GM12878 (cell line): ENCODE data around the gene CBLN3. TPM values are rescaled to one million over a fixed set of nuclear protein-coding genes. Genes with fewer than 3 reads are reported as not detected.

Experiments used
- ATAC-seq: fragments of 200-7000 bp; cut with Tn5 transposase; 3 replicates; pipeline ENCODE4 v1.9.1; 2020; ENCODE audit warnings: mild to moderate bottlenecking, moderate library complexity
- BruUV-seq: library from RNA; stranded (reverse); fragments of 400-500 nt; replicated peaks from 2 replicates; lab custom pipeline; 2021; lab: Mats Ljungman, UMichigan
- CTCF ChIA-PET: fragments of 300-600 bp; sonication (Branson Sonifier 250); formaldehyde crosslinking; extraction: SDS; loops from one replicate; lab custom pipeline; 2021; ENCODE audit warnings: inconsistent platforms; lab: Yijun Ruan, JAX
- POLR2A ChIA-PET: fragments of 350-600 bp; formaldehyde crosslinking; extraction: SDS; loops from one replicate; lab custom pipeline; 2021; ENCODE audit warnings: inconsistent platforms; lab: Charles Lee
- RAD21 ChIA-PET: fragments of 300-600 bp; sonication (Branson Sonifier 250); formaldehyde crosslinking; loops from one replicate; lab custom pipeline; 2023; ENCODE audit warnings: antibody characterized with exemption; ENCODE audit not compliant: unreplicated experiment; lab: Charles Lee
- SMC1A ChIA-PET: fragments of 300-600 bp; sonication (Branson Sonifier 250); formaldehyde crosslinking; loops from one replicate; lab custom pipeline; 2023; ENCODE audit not compliant: unreplicated experiment, uncharacterized antibody; lab: Charles Lee
- DNase-seq: peaks from one replicate; pipeline ENCODE4 v3.0.0-alpha.2; 2011; ENCODE audit warnings: low read depth, low spot score
- FAIRE-seq: peaks from 3 replicates; lab custom pipeline; 2011; peaks lifted over from hg19 to GRCh38; lab: Jason Lieb, UNC
- H2AFZ ChIP-seq: 2 replicates; pipeline ENCODE4 v1.6.0; 2011; ENCODE audit warnings: low read depth, low read length, control low read depth; ENCODE audit not compliant: control insufficient read depth
- H3K27ac ChIP-seq: 2 replicates; pipeline ENCODE4 v1.5.1; 2011; ENCODE audit warnings: control low read depth; ENCODE audit not compliant: control insufficient read depth, insufficient read depth
- H3K27me3 ChIP-seq, 2 experiments: replicated peaks in 1 of 2; 2 replicates each; pipeline versions ENCODE4 v1.6.0 to v1.6.1; 2011; ENCODE audit warnings: low read length in 1 of 2; ENCODE audit not compliant: control insufficient read depth in 2 of 2, insufficient read depth in 2 of 2
- H3K36me3 ChIP-seq, 2 experiments: 2 replicates each; pipeline ENCODE4 v1.5.1; 2011; ENCODE audit warnings: low read length in 1 of 2; ENCODE audit not compliant: control insufficient read depth in 2 of 2, insufficient read depth in 2 of 2
- H3K4me1 ChIP-seq: 2 replicates; pipeline ENCODE4 v1.6.1; 2011; ENCODE audit warnings: mild to moderate bottlenecking, low read length, moderate library complexity, mixed read lengths; ENCODE audit not compliant: control insufficient read depth, insufficient read depth
- H3K4me2 ChIP-seq: 2 replicates; pipeline ENCODE4 v1.6.0; 2011; ENCODE audit warnings: control low read depth; ENCODE audit not compliant: control insufficient read depth, insufficient read depth
- H3K4me3 ChIP-seq: fragments of 200-600 bp; sonication (generic); 2 replicates; pipeline ENCODE4 v1.5.1; 2016
- H3K79me2 ChIP-seq: 2 replicates; pipeline ENCODE4 v1.6.0; 2011; ENCODE audit warnings: low read length; ENCODE audit not compliant: control insufficient read depth, insufficient read depth
- H3K9ac ChIP-seq: 2 replicates; pipeline ENCODE4 v1.8.0; 2011; ENCODE audit warnings: low read length, control low read depth, mixed read lengths; ENCODE audit not compliant: control insufficient read depth, insufficient read depth
- H3K9me3 ChIP-seq: replicated peaks from 3 replicates; pipeline ENCODE4 v1.5.1; 2011; ENCODE audit warnings: mild to moderate bottlenecking, low read length; ENCODE audit not compliant: control insufficient read depth, insufficient read depth
- H4K20me1 ChIP-seq: 2 replicates; pipeline ENCODE4 v1.6.0; 2011; ENCODE audit not compliant: control insufficient read depth, insufficient read depth
- BCL11A ChIP-seq: IDR thresholded peaks from 2 replicates; pipeline ENCODE4 v1.6.1; 2011; ENCODE audit warnings: low read depth, low read length
- LARP7 ChIP-seq: fragments of 450-650 bp; IDR thresholded peaks from 2 replicates; pipeline ENCODE4 v1.6.1; 2017; ENCODE audit warnings: mild to moderate bottlenecking
- RB1 ChIP-seq: fragments of 450-650 bp; formaldehyde crosslinking; IDR thresholded peaks from 2 replicates; pipeline ENCODE4 v1.6.1; 2017; ENCODE audit warnings: mild to moderate bottlenecking, borderline replicate concordance
- SREBF1 ChIP-seq: IDR thresholded peaks from 2 replicates; pipeline ENCODE4 v1.6.1; 2012; ENCODE audit warnings: mild to moderate bottlenecking, low read length
- SREBF2 ChIP-seq: IDR thresholded peaks from 2 replicates; pipeline ENCODE4 v1.6.1; 2012; ENCODE audit warnings: mild to moderate bottlenecking, low read length
- TARDBP ChIP-seq: IDR thresholded peaks from 2 replicates; pipeline ENCODE4 v1.6.1; 2016; ENCODE audit warnings: borderline replicate concordance
- WGBS: methylation state at CpG from one replicate; pipeline ENCODE4 v1.1.6; 2016; ENCODE audit warnings: low lambda C conversion rate; ENCODE audit not compliant: insufficient replicate concordance, insufficient coverage; ENCODE audit errors: missing lambda C conversion rate; 5-methylcytosine and 5-hydroxymethylcytosine counted together
- in situ Hi-C: fragments of 300-500 bp; cut with MboI; formaldehyde crosslinking; loops from 9 replicates; pipeline ENCODE4 v1.14.3; 2018; ENCODE audit warnings: mixed read lengths
- intact Hi-C: fragments of 100-400 bp; cut with micrococcal nuclease; formaldehyde crosslinking; loops from one replicate; pipeline ENCODE4 v1.14.2; 2022; ENCODE audit not compliant: unreplicated experiment
- polyA plus RNA-seq, 11 experiments: library from polyadenylated mRNA; depleted of rRNA in 4 of 11; unstranded in 6 of 11; stranded (reverse) in 5 of 11; fragments of >200 nt; fragmentation: Nextera tagmentation in 4 of 11; fragmentation: Illumina TruSeq in 1 of 11; extraction: Ambion mirVana in 4 of 11; extraction: Trizol in 1 of 11; gene quantifications; 1 replicate in 1 of 11; 2 replicates in 10 of 11; pipeline versions ENCODE4 v1.2.1 to v1.2.3, GENCODE V29; 2011 to 2016; ENCODE audit warnings: inconsistent platforms in 2 of 11, missing spikeins in 2 of 11, low read depth in 1 of 11
- total RNA-seq, 4 experiments: library from RNA; depleted of rRNA in 3 of 4; stranded (reverse); fragments of >200 nt in 3 of 4; fragmentation: Illumina TruSeq in 1 of 4; extraction: Trizol in 1 of 4; gene quantifications; 2 replicates each; pipeline versions ENCODE4 v1.2.1 to v1.2.3, GENCODE V29; 2013 to 2021
- TF ChIP-seq, protein P1 (sequence below): IDR thresholded peaks from 2 replicates; pipeline ENCODE4 v1.6.1; 2012; ENCODE audit warnings: low read depth, low read length, improper control_type of control experiment

Gene CBLN3
- total and polyA plus RNA-seq, 10 of the 15 experiments (the other 5 are each of a cell fraction or from before 2014, with no cell fraction given), result 0.16 to 4.9 (median 1.3) TPM

DNA sequence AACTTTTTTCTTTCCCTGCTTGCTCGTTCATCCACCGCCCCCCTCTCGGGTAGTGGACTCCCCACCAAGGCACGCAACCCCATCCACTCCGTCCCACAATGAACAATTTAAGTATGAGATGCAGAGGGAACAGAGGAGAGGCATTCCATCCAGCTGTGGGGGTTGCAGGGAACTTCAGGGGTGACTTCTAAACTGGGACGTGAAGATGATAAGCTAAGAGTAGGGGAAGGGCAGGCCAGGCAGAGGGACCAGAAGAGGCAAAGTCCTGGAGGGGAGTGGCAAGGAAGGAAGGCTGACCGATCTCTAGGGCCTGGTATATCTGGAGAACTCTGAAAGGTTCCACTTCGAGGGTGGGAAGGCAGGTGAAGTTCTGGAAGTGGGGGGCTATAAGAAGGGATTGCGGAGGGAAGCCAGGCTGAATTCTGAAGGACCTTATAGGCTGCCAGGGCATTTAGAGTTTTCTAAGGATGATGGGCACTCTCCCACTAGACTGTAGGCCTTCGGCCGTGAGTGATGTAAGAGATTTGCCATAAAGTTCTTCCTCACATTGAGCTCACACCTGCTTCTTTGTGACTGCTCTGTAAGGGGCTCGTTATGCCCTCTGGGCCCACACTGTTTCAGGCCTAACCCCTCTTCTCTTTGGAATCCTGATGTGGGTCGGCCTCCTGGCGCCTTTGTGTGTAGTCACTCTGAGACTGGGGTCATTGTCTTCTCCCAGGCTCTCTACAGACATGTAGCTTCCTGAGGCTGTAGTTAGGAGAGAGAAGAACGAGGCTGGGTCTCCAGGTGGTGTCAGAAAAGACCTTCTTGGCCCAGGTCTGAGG lies 49.3 kb downstream of the CBLN3 start:
- ChIA-PET CTCF (interaction anchor here (1.1 to 1.4 kb wide), 3 partner anchors 9 to 47 kb away, joined by 3 to 6 read pairs (median 4); no protein-coding TSS in a partner anchor), SMC1A (interaction anchor here (1.1 to 1.3 kb wide), 3 partner anchors 9 to 15 kb away, joined by 3 to 4 read pairs (median 3); no protein-coding TSS in a partner anchor), POLR2A (no interaction called here), RAD21 (interaction anchor here (1.1 to 1.3 kb wide), 3 partner anchors 10 to 49 kb away, joined by 3 to 5 read pairs (median 4); partner anchors contain the start of genes CBLN3 and KHNYN)
- Histone ChIP-seq H3K27ac (no peak overlapping the region), H3K36me3 (no peaks in the 10 kb centered on the region), H3K4me1 (no peaks in the 10 kb centered on the region), H3K79me2 (no peaks in the 10 kb centered on the region), H2AFZ (no peak overlapping the region), H3K4me3 (no peak overlapping the region), H4K20me1 (no peaks in the 10 kb centered on the region), H3K27me3 (no peaks in the 10 kb centered on the region), H3K4me2 (no peak overlapping the region), H3K9me3 (no peaks in the 10 kb centered on the region), H3K9ac (no peak overlapping the region)
- FAIRE-seq, result no peak
- ATAC-seq, result no peak
- no TSS peak for BruUV-seq
- TF ChIP-seq BCL11A (no peak), TARDBP (no peak), SREBF2 (no peak), RB1 (no peak), SREBF1 (no peak), LARP7 (no peak)
- TF ChIP-seq, protein P1, sequence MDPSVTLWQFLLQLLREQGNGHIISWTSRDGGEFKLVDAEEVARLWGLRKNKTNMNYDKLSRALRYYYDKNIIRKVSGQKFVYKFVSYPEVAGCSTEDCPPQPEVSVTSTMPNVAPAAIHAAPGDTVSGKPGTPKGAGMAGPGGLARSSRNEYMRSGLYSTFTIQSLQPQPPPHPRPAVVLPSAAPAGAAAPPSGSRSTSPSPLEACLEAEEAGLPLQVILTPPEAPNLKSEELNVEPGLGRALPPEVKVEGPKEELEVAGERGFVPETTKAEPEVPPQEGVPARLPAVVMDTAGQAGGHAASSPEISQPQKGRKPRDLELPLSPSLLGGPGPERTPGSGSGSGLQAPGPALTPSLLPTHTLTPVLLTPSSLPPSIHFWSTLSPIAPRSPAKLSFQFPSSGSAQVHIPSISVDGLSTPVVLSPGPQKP, result no peak
- intact Hi-C loops, result no loop called here
- in situ Hi-C loops, result no loop called here
- 27% methylated on average over 15 of the region's 15 CpGs for WGBS
- no peak for DNase-seq
